ENCODE measurements around the gene SLC45A1. TPM values are rescaled to one million over a fixed set of nuclear protein-coding genes. Genes with fewer than 3 reads are reported as not detected.
"Not testable (repeated sequence)": the region's sequence is repeated elsewhere in the genome, so short reads cannot be mapped to it uniquely, and the experiment has no call there.

Gene SLC45A1
- total RNA-seq, 1 donor from 2014 or later = under 0.01 TPM

GRCh38 chr1:8374356-8374755 lies 56.4 kb downstream of the SLC45A1 start:
- Histone ChIP-seq H3K4me3 (ENCODE audit: low read length in 3 of 3) (peak overlapping the region in 2 of 3 donors; percentile 54 to 55), H3K9me3 (ENCODE audit: control insufficient read depth in 3 of 3, low read length in 3 of 3) (no peaks in the 10 kb centered on the region), H3K27me3 (ENCODE audit: control insufficient read depth in 3 of 3, insufficient read depth in 3 of 3, low read length in 3 of 3) (no peaks in the 10 kb centered on the region), H3K36me3 (ENCODE audit: control insufficient read depth in 3 of 3, insufficient read depth in 3 of 3, low read length in 3 of 3) (no peaks in the 10 kb centered on the region), H3K9ac (ENCODE audit: low read depth in 1 of 3, low read length in 3 of 3) (peak overlapping the region; percentile 34 to 81 (median 67)), H3K4me1 (ENCODE audit: control insufficient read depth in 3 of 3, insufficient read depth in 3 of 3, low read length in 3 of 3) (peaks cover 80 to 85% (median 80%) of the 10 kb centered on the region in 3 donors), H3K27ac (ENCODE audit: low read depth, low read length) (peak overlapping the region; percentile 83)

GRCh38 chr1:8374812-8375211 lies 56.9 kb downstream of the SLC45A1 start:
- H3K9ac ChIP-seq (ENCODE audit: low read depth in 1 of 3, low read length in 3 of 3) = no peak overlapping the region
- peak overlapping the region in 1 of 3 donors; percentile 55 for H3K4me3 ChIP-seq (ENCODE audit: low read length in 3 of 3)
- H3K27ac ChIP-seq (ENCODE audit: low read depth, low read length) = peak overlapping the region; percentile 83
- no peaks in the 10 kb centered on the region for H3K9me3 ChIP-seq (ENCODE audit: control insufficient read depth in 3 of 3, low read length in 3 of 3)
- H3K27me3 ChIP-seq (ENCODE audit: control insufficient read depth in 3 of 3, insufficient read depth in 3 of 3, low read length in 3 of 3) = no peaks in the 10 kb centered on the region
- H3K36me3 ChIP-seq (ENCODE audit: control insufficient read depth in 3 of 3, insufficient read depth in 3 of 3, low read length in 3 of 3) = no peaks in the 10 kb centered on the region
- H3K4me1 ChIP-seq (ENCODE audit: control insufficient read depth in 3 of 3, insufficient read depth in 3 of 3, low read length in 3 of 3) = peaks cover 84 to 90% (median 84%) of the 10 kb centered on the region in 3 donors

GRCh38 chr1:8376358-8376840 lies 58.5 kb downstream of the SLC45A1 start:
- H3K27ac ChIP-seq (ENCODE audit: low read depth, low read length) = peak overlapping the region; percentile 15
- H3K36me3 ChIP-seq (ENCODE audit: control insufficient read depth in 3 of 3, insufficient read depth in 3 of 3, low read length in 3 of 3) = peaks cover 0 to 7% (median 2%) of the 10 kb centered on the region in 3 donors
- H3K4me3 ChIP-seq (ENCODE audit: low read length in 3 of 3) = no peak overlapping the region
- no peak overlapping the region for H3K9ac ChIP-seq (ENCODE audit: low read depth in 1 of 3, low read length in 3 of 3)
- no peaks in the 10 kb centered on the region for H3K27me3 ChIP-seq (ENCODE audit: control insufficient read depth in 3 of 3, insufficient read depth in 3 of 3, low read length in 3 of 3)
- peaks cover 84 to 90% (median 84%) of the 10 kb centered on the region in 3 donors for H3K4me1 ChIP-seq (ENCODE audit: control insufficient read depth in 3 of 3, insufficient read depth in 3 of 3, low read length in 3 of 3)
- no peaks in the 10 kb centered on the region for H3K9me3 ChIP-seq (ENCODE audit: control insufficient read depth in 3 of 3, low read length in 3 of 3)

DNA sequence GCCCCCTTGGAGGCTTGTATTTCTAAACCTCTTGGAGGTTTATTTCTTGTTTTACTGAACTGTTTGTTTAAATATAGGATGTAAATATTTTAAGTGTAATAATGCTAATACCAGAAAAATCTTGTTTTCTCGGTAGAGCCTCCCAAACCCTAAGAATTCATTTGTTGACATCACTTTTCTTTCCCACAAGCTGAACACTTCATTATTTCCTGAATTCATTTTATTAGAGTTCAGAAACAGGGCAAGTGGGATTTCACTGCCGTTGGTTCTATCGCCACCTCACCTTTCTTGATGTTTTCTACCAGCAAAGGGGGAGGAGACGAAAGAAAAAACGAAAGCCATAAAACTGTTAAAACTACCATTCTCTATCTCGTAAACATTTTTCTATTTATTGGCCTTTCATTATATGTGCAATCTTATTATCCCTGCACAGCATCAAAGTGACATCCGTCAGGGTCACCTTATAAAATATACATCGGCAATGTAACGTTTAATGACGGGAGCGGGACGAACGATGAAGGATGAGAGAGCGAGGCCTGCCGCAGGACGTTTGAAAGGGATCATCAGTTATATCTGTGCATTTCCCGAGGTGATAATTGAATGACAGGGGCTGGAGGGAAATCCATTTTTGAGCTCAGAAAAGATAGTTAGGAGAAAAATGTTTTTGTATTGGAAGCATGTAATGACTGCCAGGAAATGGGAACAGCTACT lies 59.5 kb downstream of the SLC45A1 start:
- Histone ChIP-seq H3K4me3 (ENCODE audit: low read length in 3 of 3) (no peak overlapping the region), H3K36me3 (ENCODE audit: control insufficient read depth in 3 of 3, insufficient read depth in 3 of 3, low read length in 3 of 3) (peaks cover 0 to 7% (median 2%) of the 10 kb centered on the region in 3 donors), H3K4me1 (ENCODE audit: control insufficient read depth in 3 of 3, insufficient read depth in 3 of 3, low read length in 3 of 3) (peaks cover 83 to 90% (median 84%) of the 10 kb centered on the region in 3 donors), H3K27me3 (ENCODE audit: control insufficient read depth in 3 of 3, insufficient read depth in 3 of 3, low read length in 3 of 3) (no peaks in the 10 kb centered on the region), H3K9me3 (ENCODE audit: control insufficient read depth in 3 of 3, low read length in 3 of 3) (no peaks in the 10 kb centered on the region), H3K27ac (ENCODE audit: low read depth, low read length) (peak overlapping the region; percentile 84), H3K9ac (ENCODE audit: low read depth in 1 of 3, low read length in 3 of 3) (no peak overlapping the region)

- no peaks in the 10 kb centered on the region for H3K9me3 ChIP-seq (ENCODE audit: control insufficient read depth in 3 of 3, low read length in 3 of 3)
- peaks cover 83 to 88% (median 83%) of the 10 kb centered on the region in 3 donors for H3K4me1 ChIP-seq (ENCODE audit: control insufficient read depth in 3 of 3, insufficient read depth in 3 of 3, low read length in 3 of 3)
- no peaks in the 10 kb centered on the region for H3K27me3 ChIP-seq (ENCODE audit: control insufficient read depth in 3 of 3, insufficient read depth in 3 of 3, low read length in 3 of 3)
- H3K4me3 ChIP-seq (ENCODE audit: low read length in 3 of 3) = peak overlapping the region in 2 of 3 donors; percentile 23 to 33
- H3K36me3 ChIP-seq (ENCODE audit: control insufficient read depth in 3 of 3, insufficient read depth in 3 of 3, low read length in 3 of 3) = peaks cover 0 to 7% (median 2%) of the 10 kb centered on the region in 3 donors
- H3K27ac ChIP-seq (ENCODE audit: low read depth, low read length) = peak overlapping the region; percentile 84
- H3K9ac ChIP-seq (ENCODE audit: low read depth in 1 of 3, low read length in 3 of 3) = peak overlapping the region in 1 of 3 donors; percentile 28
Measured at GRCh38 chr1:8378178-8378577, 60.3 kb downstream of the SLC45A1 start.

DNA sequence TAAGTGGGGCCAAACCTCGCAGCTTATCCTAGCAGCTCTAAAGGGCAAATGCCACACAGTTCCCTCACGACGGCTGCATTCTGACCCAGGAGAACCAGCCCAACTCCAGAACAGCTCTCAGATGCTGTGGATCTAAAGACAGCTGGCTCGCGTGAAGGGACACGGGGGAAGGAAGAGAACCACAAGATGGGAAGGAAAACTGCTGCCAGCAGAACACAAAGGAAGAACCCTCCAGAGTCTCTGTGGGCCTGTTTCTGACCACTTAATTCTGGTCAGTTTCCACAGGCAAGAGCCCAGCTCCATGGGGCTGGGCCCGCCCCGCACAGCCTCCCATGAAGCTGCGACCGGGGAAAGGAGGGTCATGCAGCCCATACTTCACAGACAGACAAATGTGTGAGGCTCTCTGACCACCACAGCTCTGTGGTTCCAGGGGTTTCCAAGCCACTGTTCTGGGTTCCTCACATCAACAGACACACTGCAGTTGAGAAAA lies 61.1 kb downstream of the SLC45A1 start:
- H3K27me3 ChIP-seq (ENCODE audit: control insufficient read depth in 3 of 3, insufficient read depth in 3 of 3, low read length in 3 of 3) = no peaks in the 10 kb centered on the region
- H3K9ac ChIP-seq (ENCODE audit: low read depth in 1 of 3, low read length in 3 of 3) = peak overlapping the region; percentile 18 to 36 (median 35)
- peaks cover 0 to 7% (median 2%) of the 10 kb centered on the region in 3 donors for H3K36me3 ChIP-seq (ENCODE audit: control insufficient read depth in 3 of 3, insufficient read depth in 3 of 3, low read length in 3 of 3)
- H3K4me1 ChIP-seq (ENCODE audit: control insufficient read depth in 3 of 3, insufficient read depth in 3 of 3, low read length in 3 of 3) = peaks cover 78 to 84% (median 80%) of the 10 kb centered on the region in 3 donors
- H3K9me3 ChIP-seq (ENCODE audit: control insufficient read depth in 3 of 3, low read length in 3 of 3) = no peaks in the 10 kb centered on the region
- peak overlapping the region; percentile 84 for H3K27ac ChIP-seq (ENCODE audit: low read depth, low read length)
- H3K4me3 ChIP-seq (ENCODE audit: low read length in 3 of 3) = peak overlapping the region; percentile 23 to 45 (median 33)

DNA sequence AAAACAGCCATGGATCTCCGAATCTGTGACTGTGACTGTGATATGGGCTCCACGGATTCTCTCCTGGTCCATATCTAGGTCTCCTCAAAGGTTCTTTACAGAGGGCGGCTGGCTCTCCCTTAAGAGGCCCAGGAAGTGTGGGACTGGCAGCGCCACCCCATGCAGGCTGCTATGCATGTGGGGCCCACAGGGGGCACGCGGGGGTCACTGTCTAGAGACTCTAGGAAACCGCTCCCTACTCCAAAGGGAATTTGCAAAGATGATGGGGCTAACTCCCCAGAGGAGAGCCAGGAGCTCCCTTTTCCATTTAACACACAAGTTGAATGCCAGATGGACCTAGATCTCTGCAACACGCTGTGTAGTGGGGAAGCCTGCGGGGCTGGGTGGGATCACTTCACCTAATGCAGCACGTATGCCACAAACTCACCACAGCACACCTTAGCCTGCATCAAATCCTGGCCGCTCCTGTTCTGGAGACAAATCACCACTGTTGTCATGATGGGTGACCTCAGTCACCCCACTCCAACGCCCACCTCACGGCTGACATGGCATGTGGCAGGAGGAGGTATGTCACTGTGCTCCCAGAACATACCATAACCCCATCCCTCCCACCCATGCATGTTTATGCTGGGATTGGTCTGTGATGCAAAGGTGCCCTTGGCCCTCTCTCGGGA lies 61.7 kb downstream of the SLC45A1 start:
- H3K27ac ChIP-seq (ENCODE audit: low read depth, low read length) = peak overlapping the region; percentile 84
- peak overlapping the region in 1 of 3 donors; percentile 18 for H3K9ac ChIP-seq (ENCODE audit: low read depth in 1 of 3, low read length in 3 of 3)
- H3K4me1 ChIP-seq (ENCODE audit: control insufficient read depth in 3 of 3, insufficient read depth in 3 of 3, low read length in 3 of 3) = peaks cover 78 to 85% (median 80%) of the 10 kb centered on the region in 3 donors
- peak overlapping the region in 2 of 3 donors; percentile 27 to 45 for H3K4me3 ChIP-seq (ENCODE audit: low read length in 3 of 3)
- no peaks in the 10 kb centered on the region for H3K9me3 ChIP-seq (ENCODE audit: control insufficient read depth in 3 of 3, low read length in 3 of 3)
- H3K27me3 ChIP-seq (ENCODE audit: control insufficient read depth in 3 of 3, insufficient read depth in 3 of 3, low read length in 3 of 3) = no peaks in the 10 kb centered on the region
- H3K36me3 ChIP-seq (ENCODE audit: control insufficient read depth in 3 of 3, insufficient read depth in 3 of 3, low read length in 3 of 3) = peaks cover 0 to 7% (median 2%) of the 10 kb centered on the region in 3 donors

DNA sequence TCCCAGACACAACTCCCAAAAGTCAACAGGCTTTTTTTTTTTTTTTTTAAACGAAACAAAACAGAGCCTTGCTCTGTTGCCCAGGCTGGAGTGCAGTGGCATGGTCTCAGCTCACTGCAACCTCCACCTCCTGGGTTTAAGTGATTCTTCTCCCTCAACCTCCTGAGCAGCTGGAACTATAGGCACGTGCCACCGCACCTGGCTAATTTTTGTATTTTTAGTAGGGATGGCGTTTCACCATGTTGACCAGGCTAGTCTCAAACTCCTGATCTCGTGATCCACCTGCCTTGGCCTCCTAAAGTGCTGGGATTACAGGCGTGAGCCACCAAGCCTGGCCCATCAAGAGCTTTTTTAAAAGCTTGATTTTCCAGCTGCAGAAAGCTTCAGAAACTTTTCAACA lies 62.4 kb downstream of the SLC45A1 start:
- not testable (repeated sequence) for H3K9me3 ChIP-seq (ENCODE audit: control insufficient read depth in 3 of 3, low read length in 3 of 3); H3K36me3 ChIP-seq (ENCODE audit: control insufficient read depth in 3 of 3, insufficient read depth in 3 of 3, low read length in 3 of 3); H3K27me3 ChIP-seq (ENCODE audit: control insufficient read depth in 3 of 3, insufficient read depth in 3 of 3, low read length in 3 of 3); H3K9ac ChIP-seq (ENCODE audit: low read depth in 1 of 3, low read length in 3 of 3)
- Histone ChIP-seq H3K4me1 (ENCODE audit: control insufficient read depth in 3 of 3, insufficient read depth in 3 of 3, low read length in 3 of 3) (peaks cover 81 to 86% (median 82%) of the 10 kb centered on the region in 3 donors), H3K27ac (ENCODE audit: low read depth, low read length) (peak overlapping the region; percentile 46), H3K4me3 (ENCODE audit: low read length in 3 of 3) (peak overlapping the region in 1 of 3 donors; percentile 28)

DNA sequence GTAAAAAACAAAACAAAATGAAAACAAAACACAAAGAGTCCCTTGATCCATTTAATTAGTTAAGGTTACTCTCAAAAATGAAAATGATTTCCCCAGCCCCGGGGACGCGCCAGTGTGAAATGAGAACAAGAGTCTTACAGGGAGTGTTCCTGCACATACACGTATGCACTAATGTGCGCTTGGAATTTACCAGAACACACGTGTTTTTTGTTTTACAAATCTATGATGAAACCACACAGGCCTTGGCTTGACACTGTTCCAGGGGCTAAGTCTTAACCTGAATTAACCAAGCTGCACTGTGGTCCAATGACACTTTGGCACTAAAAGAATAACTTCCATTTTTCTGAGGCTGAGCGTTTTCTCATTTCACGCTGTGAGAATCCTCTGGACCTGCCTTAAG lies 63.7 kb downstream of the SLC45A1 start:
- Histone ChIP-seq H3K9me3 (ENCODE audit: control insufficient read depth in 3 of 3, low read length in 3 of 3) (no peaks in the 10 kb centered on the region), H3K27ac (ENCODE audit: low read depth, low read length) (peak overlapping the region; percentile 21), H3K4me3 (ENCODE audit: low read length in 3 of 3) (no peak overlapping the region), H3K9ac (ENCODE audit: low read depth in 1 of 3, low read length in 3 of 3) (peak overlapping the region in 1 of 3 donors; percentile 1), H3K27me3 (ENCODE audit: control insufficient read depth in 3 of 3, insufficient read depth in 3 of 3, low read length in 3 of 3) (no peaks in the 10 kb centered on the region), H3K4me1 (ENCODE audit: control insufficient read depth in 3 of 3, insufficient read depth in 3 of 3, low read length in 3 of 3) (peaks cover 80 to 87% (median 83%) of the 10 kb centered on the region in 3 donors), H3K36me3 (ENCODE audit: control insufficient read depth in 3 of 3, insufficient read depth in 3 of 3, low read length in 3 of 3) (peaks cover 0 to 7% (median 2%) of the 10 kb centered on the region in 3 donors)
